Pulmonary artery endothelial cell (primary cell): Measurements from ENCODE around the gene OCSTAMP. TPM values are rescaled to one million over a fixed set of nuclear protein-coding genes. Genes with fewer than 3 reads are reported as not detected.

Experiments used
- DNase-seq: peaks from one replicate; pipeline ENCODE4 v3.0.0-alpha.2; 2011; ENCODE audit warnings: low read depth, low spot score
- total RNA-seq: library from RNA; depleted of rRNA; stranded (reverse); fragments of >200 nt; gene quantifications from 2 replicates; pipeline ENCODE4 v1.2.3, GENCODE V29; 2014

OCSTAMP gene, protein sequence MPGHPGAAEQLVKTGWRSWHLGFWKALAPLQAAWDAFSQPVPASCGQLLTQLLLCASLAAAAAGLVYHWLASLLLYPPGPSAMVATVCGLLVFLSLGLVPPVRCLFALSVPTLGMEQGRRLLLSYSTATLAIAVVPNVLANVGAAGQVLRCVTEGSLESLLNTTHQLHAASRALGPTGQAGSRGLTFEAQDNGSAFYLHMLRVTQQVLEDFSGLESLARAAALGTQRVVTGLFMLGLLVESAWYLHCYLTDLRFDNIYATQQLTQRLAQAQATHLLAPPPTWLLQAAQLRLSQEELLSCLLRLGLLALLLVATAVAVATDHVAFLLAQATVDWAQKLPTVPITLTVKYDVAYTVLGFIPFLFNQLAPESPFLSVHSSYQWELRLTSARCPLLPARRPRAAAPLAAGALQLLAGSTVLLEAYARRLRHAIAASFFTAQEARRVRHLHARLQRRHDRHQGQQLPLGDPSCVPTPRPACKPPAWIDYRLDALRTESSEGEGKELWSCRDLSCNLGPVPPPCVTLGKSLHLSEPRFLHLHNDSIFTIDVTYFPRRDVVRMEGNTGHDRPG
- not detected in 2 replicates for total RNA-seq

- DNase-seq, result no peak
These were observed at the start of gene OCSTAMP for GRCh38 chr20:46550461-46550860. Gene OCSTAMP (minus strand): TSS chr20:46550654. CDS start chr20:46550560, 94 bp downstream.

- no peak for DNase-seq
These were observed 49.0 kb upstream of the OCSTAMP start for GRCh38 chr20:46599227-46599987.

DNA sequence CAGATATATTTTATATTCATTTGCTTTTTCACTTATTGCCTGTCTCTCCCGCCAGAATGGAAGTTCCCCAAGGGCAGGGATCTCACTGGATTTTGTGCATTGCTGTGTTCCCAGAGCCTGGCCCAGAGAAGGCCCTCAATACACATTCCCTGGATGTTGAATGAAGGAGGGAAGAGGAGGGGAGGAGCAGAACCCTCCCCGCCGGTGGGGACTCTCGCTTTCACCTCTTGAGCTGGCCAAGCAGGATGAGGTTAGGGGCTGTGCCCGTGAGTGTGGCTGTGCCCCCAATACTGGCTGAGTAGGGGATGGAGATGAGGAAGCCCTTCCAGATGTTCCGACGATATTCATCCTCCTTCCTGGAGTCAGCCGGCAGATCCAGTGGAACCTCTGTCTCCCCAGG, 45.5 kb upstream of the OCSTAMP start:
- no peak for DNase-seq

DNA sequence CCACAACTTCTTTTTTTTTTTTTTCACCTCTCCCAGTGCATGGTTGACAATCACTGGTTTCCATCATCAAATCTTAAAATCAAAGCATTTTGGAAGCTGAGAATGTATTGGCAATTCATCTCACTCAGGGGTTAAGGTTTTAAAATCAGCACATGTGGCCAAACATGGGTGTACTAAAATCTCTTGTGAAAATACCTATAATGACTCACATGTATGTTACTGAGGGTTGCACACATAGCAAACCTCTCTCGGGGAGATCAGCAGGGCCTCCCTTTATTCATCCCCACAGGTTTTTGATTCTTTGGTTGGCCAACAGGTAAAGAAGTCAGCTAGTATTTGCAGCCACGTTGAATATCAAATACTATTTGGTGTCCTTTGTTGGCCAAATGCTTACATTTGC, 44.3 kb upstream of the OCSTAMP start:
- DNase-seq, result no peak

GRCh38 chr20:46592580-46593362, 42.3 kb upstream of the OCSTAMP start:
- DNase-seq, result no peak

- no peak for DNase-seq
These were observed 40.0 kb upstream of the OCSTAMP start for GRCh38 chr20:46590443-46590842.

DNA sequence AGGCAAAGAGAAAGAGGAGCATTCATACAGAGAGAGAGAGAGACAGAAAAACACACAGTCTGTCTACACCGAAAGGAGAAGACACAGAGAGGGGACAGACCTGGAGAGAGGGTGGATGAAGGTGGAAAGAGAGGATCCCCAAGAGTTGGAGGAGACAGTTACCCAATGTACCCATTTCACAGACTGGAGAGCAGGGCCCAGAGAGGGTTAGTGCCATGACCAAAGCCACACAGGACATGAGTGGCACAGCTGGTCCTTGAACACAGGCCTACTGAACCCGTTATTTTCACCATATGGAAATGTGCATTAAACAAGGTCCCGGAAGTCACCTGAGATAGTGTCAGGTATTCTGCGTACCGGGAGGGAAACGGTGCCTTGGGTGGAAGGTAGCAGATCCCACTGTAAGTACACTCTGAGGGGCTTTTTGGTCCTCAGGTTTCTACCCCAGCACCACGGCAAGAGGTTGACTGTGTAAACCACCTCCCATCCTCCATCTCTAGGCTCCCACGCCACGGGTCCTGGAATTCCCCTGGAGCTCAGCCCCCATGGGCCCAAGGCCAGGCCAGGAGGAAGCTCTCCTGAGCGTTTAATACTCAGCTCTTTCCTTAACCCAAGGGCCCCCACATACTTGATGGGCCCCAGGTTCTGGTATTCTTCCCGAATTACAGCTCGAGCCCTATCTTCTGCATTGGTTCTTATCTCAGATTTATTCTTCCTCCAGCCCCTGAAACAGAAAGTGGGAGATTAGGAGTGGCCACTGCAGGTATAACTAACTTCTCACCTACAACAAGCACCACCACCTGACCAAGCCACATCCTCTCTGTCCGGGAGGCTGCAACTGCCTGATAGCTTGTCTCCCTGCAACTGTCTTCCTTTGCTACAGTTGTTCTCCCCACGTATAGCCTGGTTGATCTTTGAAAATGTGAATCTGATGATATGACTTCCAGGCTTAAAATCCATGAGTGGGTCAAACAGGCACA, 38.4 kb upstream of the OCSTAMP start:
- no peak for DNase-seq

DNA sequence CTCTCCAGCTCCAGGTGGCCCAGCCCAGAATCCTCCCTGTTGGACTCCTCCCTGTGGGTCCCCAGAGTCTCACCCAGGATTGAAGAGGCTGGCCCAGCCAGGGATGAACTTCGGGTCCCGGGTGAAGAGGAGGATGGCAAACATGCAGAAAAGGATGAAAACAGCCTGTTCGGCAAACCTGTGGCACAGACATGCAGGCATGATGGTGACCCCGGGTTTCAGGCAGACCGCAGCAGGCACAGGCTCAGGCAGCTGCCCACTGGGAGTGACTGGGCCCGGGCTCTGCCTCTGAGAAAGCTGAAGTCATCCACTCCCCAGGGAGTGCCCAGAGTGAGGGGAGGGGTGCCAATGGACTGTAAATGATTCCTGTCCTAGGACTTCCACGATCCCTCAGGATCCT, 37.5 kb upstream of the OCSTAMP start:
- DNase-seq, result no peak

- DNase-seq, result no peak
These were observed 36.3 kb upstream of the OCSTAMP start for GRCh38 chr20:46586724-46587123.

GRCh38 chr20:46584508-46584907, 34.1 kb upstream of the OCSTAMP start:
- DNase-seq, result no peak

- DNase-seq, result no peak
These were observed 33.2 kb upstream of the OCSTAMP start for GRCh38 chr20:46583411-46584214.

GRCh38 chr20:46582648-46583047, 32.2 kb upstream of the OCSTAMP start:
- no peak for DNase-seq

DNA sequence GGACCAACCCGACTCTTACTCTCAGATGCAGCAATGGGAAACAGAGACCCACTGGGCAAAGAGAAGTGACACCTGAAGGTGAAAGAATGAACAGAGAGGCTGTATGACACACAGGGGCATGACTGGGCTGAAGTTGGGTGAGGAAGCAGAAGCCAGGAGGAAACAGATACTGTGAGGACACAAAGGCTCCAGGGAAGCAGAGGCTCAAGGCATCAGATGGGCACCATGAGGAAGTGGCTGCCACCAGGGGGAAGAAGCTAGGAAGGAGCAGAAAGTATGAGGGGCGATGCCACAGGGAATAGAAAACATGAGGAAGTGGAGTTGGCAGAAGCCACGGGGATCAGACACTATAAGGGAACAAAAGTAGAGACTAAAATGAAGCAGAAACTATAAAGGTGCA, 30.9 kb upstream of the OCSTAMP start:
- DNase-seq, result no peak

DNA sequence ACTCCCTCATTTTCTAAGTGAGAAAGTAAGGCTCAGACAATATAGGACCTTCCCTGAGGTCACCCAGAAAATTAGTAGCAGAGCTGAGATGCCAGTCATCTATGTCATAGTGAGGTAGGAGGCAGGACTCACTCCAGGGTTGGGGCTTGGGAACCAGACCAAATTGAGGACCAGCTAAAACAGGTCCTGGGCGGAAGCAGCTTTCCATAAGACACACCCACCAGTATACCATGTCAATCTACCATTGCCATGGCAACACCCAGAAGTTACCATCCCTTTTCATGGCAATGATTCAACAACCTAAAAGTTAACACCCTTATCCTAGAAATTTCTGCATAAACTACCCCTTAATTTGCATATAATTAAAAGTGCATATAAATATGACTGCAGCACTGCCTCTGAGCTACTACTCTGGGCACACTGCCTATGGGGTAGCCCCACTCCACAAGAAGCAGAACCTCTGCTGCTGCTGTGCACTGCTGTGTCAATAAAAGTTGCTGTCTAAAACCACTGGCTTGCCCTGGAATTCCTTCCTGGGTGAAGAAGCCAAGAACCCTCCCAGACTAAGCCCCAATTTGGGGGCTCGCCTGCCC, 30.3 kb upstream of the OCSTAMP start:
- no peak for DNase-seq

DNA sequence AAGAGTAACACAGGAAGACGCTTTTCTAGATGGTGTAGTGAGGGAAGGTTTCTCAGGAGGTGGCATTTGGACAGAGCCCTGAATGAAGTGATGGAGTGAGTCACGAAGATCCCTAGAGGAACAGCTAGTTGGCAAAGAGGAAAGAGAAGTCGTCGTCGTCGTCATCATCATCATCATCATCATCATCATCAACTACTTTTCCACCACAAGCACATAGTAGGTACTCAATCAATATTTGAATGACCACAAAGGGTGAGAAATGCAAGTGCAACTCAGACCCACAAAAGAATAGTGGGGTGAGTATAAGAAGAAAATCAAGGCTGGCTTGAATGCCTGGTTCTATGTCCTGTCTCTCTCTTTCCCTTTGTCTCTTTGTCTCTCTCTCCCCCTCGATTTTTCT, 28.3 kb upstream of the OCSTAMP start:
- no peak for DNase-seq

DNA sequence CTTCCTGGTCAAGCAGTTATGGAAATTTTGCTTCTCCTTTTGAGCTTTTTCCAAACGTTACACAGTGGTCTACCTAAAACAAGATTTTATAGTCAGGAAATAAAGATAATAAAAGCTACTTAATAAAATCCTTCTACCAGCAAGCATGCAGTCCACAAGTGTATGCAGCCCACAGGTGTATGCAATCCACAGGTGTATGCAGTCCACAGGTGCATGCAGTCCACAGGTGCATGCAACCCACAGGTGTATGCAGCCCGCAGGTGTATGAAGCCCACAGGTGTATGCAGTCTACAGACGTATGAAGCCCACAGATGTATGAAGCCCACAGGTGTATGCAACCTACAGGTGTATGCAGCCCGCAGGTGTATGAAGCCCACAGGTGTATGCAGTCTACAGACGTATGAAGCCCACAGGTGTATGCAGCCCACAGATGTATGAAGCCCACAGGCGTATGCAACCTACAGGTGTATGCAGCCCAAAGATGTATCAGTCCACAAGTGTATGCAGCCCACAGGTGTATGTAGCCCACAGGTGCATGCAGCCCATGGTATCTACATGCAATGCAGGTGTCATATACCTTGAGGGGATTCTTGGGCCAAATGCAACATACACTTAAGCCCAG, 26.4 kb upstream of the OCSTAMP start:
- DNase-seq, result no peak

DNA sequence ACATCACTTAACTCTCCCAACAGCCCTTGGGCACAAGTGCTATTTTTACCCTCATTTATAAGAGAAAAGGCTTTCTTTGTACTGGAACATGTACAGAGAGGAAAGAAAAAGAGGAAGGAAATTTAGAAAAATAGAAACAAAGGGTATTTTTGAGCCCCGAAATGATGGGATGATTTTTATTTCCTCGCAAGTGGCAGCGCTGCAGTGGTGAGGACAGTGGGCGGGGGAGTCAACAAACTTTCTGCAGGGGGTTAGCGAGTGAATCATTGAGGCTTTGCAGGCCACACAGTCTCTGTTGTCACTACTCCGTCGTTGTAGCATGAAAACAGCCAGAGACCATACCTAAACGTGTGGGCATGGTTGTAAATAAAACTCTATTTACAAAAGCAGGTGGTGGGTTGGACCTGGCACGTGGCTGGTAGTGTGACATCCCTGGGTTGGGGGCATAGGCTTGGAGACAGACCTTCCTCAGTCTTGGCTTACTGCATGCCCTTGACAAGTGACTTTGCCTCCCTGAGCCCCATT, 25.5 kb upstream of the OCSTAMP start:
- DNase-seq, result no peak

DNA sequence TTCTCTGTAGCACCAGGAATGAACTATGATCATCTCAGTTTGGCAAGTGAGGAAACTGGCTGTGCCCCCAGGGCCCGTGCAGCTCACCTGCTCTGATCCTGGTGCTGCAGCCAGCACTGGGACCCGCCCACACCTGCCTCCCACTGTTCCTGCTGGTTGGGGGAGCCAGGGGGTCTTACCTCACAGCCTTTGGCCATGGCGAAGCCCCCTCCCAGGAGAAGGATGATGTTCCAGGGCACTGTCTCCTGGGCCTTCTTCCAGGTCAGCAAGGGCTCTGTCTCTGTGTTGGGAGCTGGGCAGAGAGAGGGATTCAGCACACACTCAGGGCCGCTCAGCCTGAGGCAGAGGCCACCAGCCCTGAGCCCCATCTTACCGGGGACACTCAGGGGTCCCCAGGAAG, 24.9 kb upstream of the OCSTAMP start:
- DNase-seq, result no peak
